Activated effector memory CD4-positive, alpha-beta T cell treated with anti-CD3 and anti-CD28 coated beads, Interleukin-2, amount 50 U/mL, for 16 hours (primary cell): ENCODE measurements around the gene ECE1.
"Not testable (repeated sequence)": the region's sequence is repeated elsewhere in the genome, so short reads cannot be mapped to it uniquely, and the experiment has no call there.

Source experiments
- DNase-seq: peaks from one replicate; pipeline ENCODE4 v3.0.0-alpha.2; 2020

The ECE1 gene

GRCh38 chr1:21216835-21217811 lies 73.1 kb downstream of the ECE1 start:
- peak; percentile 88 for DNase-seq

GRCh38 chr1:21212126-21212525 lies 78.1 kb downstream of the ECE1 start:
- no peak for DNase-seq

- DNase-seq = not testable (repeated sequence)
Measured at GRCh38 chr1:21208137-21208700, 82.0 kb downstream of the ECE1 start.

GRCh38 chr1:21206117-21206516 lies 84.1 kb downstream of the ECE1 start:
- no peak for DNase-seq

- DNase-seq = no peak
Measured at GRCh38 chr1:21205416-21205815, 84.8 kb downstream of the ECE1 start.

GRCh38 chr1:21201650-21202049 lies 88.6 kb downstream of the ECE1 start:
- DNase-seq = no peak

- DNase-seq = not testable (repeated sequence)
Measured at GRCh38 chr1:21201238-21201637, 89.0 kb downstream of the ECE1 start.

GRCh38 chr1:21200767-21201166 lies 89.5 kb downstream of the ECE1 start:
- no peak for DNase-seq

- DNase-seq = no peak
Measured at GRCh38 chr1:21198929-21199328, 91.3 kb downstream of the ECE1 start.

GRCh38 chr1:21192871-21193270 lies 97.4 kb downstream of the ECE1 start:
- DNase-seq = no peak

GRCh38 chr1:21192284-21192683 lies 98.0 kb downstream of the ECE1 start:
- no peak for DNase-seq

- DNase-seq = not testable (repeated sequence)
Measured at GRCh38 chr1:21190771-21191170, 99.5 kb downstream of the ECE1 start.

- no peak for DNase-seq
Measured at GRCh38 chr1:21189906-21190500, 100.3 kb downstream of the ECE1 start.

- DNase-seq = no peak
Measured at GRCh38 chr1:21189421-21189820, 100.8 kb downstream of the ECE1 start.

GRCh38 chr1:21188235-21188634 lies 102.0 kb downstream of the ECE1 start:
- peak; percentile 8 for DNase-seq

- no peak for DNase-seq
Measured at GRCh38 chr1:21185221-21185731, 105.0 kb downstream of the ECE1 start.

- no peak for DNase-seq
Measured at GRCh38 chr1:21184276-21184675, 106.0 kb downstream of the ECE1 start.

- no peak for DNase-seq
Measured at GRCh38 chr1:21182181-21182731, 108.0 kb downstream of the ECE1 start.

- not testable (repeated sequence) for DNase-seq
Measured at GRCh38 chr1:21178271-21178670, 112.0 kb downstream of the ECE1 start.

GRCh38 chr1:21176586-21177555 lies 113.4 kb downstream of the ECE1 start, which contains the start of gene EIF4G3:
Gene EIF4G3 (minus strand): TSS chr1:21176897. CDS start chr1:21002742, 174,155 bp downstream.
- peak; percentile 99 for DNase-seq

GRCh38 chr1:21175670-21176581 lies 114.3 kb downstream of the ECE1 start:
- DNase-seq = peak; percentile 83
